CD4-positive, CD25-positive, alpha-beta regulatory T cell (primary cell): ENCODE measurements around the gene DNAI1. TPM values are rescaled to one million over a fixed set of nuclear protein-coding genes. Genes with fewer than 3 reads are reported as not detected.

ENCODE experiments used
- ATAC-seq, 2 donors: fragments of 150-1000 bp; cut with Tn5 transposase; one replicate each; pipeline ENCODE4 v1.10.0; 2021; ENCODE audit warnings: low read depth in 2 of 2, moderate number of reproducible peaks in 2 of 2, moderate library complexity in 1 of 2
- DNase-seq, 3 donors: peaks; one replicate each; pipeline versions ENCODE4 v3.0.0 to v3.0.0-alpha.2; 2012 to 2022; ENCODE audit warnings: mixed read lengths in 1 of 3
- H3K27ac ChIP-seq: one replicate; pipeline ENCODE4 v1.7.0; 2013; ENCODE audit warnings: mild to moderate bottlenecking, low read length; ENCODE audit not compliant: insufficient read depth, poor library complexity, severe bottlenecking
- H3K27me3 ChIP-seq: one replicate; pipeline ENCODE4 v1.7.0; 2013; ENCODE audit warnings: low read length; ENCODE audit not compliant: control insufficient read depth, insufficient read depth
- H3K36me3 ChIP-seq: one replicate; pipeline ENCODE4 v1.7.0; 2013; ENCODE audit warnings: mild to moderate bottlenecking, low read length, moderate library complexity; ENCODE audit not compliant: control insufficient read depth, insufficient read depth
- H3K4me1 ChIP-seq: 2 replicates; pipeline ENCODE4 v1.7.0; 2013; ENCODE audit warnings: mild to moderate bottlenecking, low read length; ENCODE audit not compliant: insufficient read depth, control insufficient read depth, poor library complexity, severe bottlenecking
- H3K4me3 ChIP-seq: one replicate; pipeline ENCODE4 v1.7.0; 2013; ENCODE audit warnings: low read depth, mild to moderate bottlenecking, low read length, moderate library complexity
- H3K9me3 ChIP-seq, 2 experiments: 1 replicate in 1 of 2; 2 replicates in 1 of 2; pipeline ENCODE4 v1.7.0; 2013; ENCODE audit warnings: low read length in 2 of 2, mild to moderate bottlenecking in 1 of 2, moderate library complexity in 1 of 2; ENCODE audit not compliant: control insufficient read depth in 2 of 2
- H3K27ac Mint-ChIP-seq, 3 donors: one replicate each; pipeline ENCODE4 v1.8.0; 2020 to 2022; ENCODE audit warnings: mild to moderate bottlenecking in 3 of 3, mixed read lengths in 3 of 3, moderate library complexity in 2 of 3
- H3K27me3 Mint-ChIP-seq: one replicate; pipeline ENCODE4 v1.8.0; 2022; ENCODE audit warnings: mild to moderate bottlenecking, mixed read lengths
- H3K36me3 Mint-ChIP-seq: one replicate; pipeline ENCODE4 v1.8.0; 2020; ENCODE audit warnings: mixed read lengths
- H3K4me1 Mint-ChIP-seq, 4 donors: one replicate each; pipeline ENCODE4 v1.8.0; 2020 to 2022; ENCODE audit warnings: mixed read lengths in 4 of 4, mild to moderate bottlenecking in 1 of 4
- H3K4me3 Mint-ChIP-seq, 4 donors: one replicate each; pipeline ENCODE4 v1.8.0; 2020 to 2022; ENCODE audit warnings: mild to moderate bottlenecking in 4 of 4, mixed read lengths in 4 of 4, moderate library complexity in 3 of 4
- H3K9me3 Mint-ChIP-seq, 7 donors: one replicate each; pipeline ENCODE4 v1.8.0; 2020 to 2022; ENCODE audit warnings: mixed read lengths in 7 of 7, mild to moderate bottlenecking in 3 of 7, moderate library complexity in 2 of 7
- polyA plus RNA-seq, 4 donors: library from polyadenylated mRNA; unstranded; fragments of 300-500 nt; fragmentation: Illumina TruSeq; gene quantifications; one replicate each; pipeline ENCODE4 v1.2.3, GENCODE V29; 2021
- total RNA-seq: library from RNA; stranded (reverse); gene quantifications from one replicate; pipeline ENCODE4 v1.2.3, GENCODE V29; 2022

Gene DNAI1
- total and polyA plus RNA-seq, 5 donors from 2014 or later: not detected

- Histone ChIP-seq H3K27ac (no peak overlapping the region), H3K36me3 (no peaks in the 10 kb centered on the region), H3K4me1 (no peaks in the 10 kb centered on the region), H3K4me3 (no peak overlapping the region), H3K27me3 (peaks cover 2% of the 10 kb centered on the region), H3K9me3 (no peaks in the 10 kb centered on the region)
- no peak for DNase-seq
- Mint-ChIP-seq H3K9me3 (no peaks in the 10 kb centered on the region), H3K27ac (no peak overlapping the region), H3K36me3 (no peaks in the 10 kb centered on the region), H3K4me3 (no peak overlapping the region), H3K27me3 (peaks cover 9% of the 10 kb centered on the region), H3K4me1 (peaks cover 0 to 2% (median 0%) of the 10 kb centered on the region in 4 donors)
- ATAC-seq: no peak
These were observed 43.4 kb downstream of the DNAI1 start for GRCh38 chr9:34501889-34502425.

GRCh38 chr9:34502471-34502870 is 43.9 kb downstream of the DNAI1 start:
- Histone ChIP-seq H3K4me1 (no peaks in the 10 kb centered on the region), H3K27ac (no peak overlapping the region), H3K4me3 (no peak overlapping the region), H3K27me3 (peaks cover 2% of the 10 kb centered on the region), H3K36me3 (no peaks in the 10 kb centered on the region), H3K9me3 (no peaks in the 10 kb centered on the region)
- Mint-ChIP-seq H3K27me3 (peaks cover 8% of the 10 kb centered on the region), H3K36me3 (no peaks in the 10 kb centered on the region), H3K9me3 (no peaks in the 10 kb centered on the region), H3K27ac (no peak overlapping the region), H3K4me3 (no peak overlapping the region), H3K4me1 (peaks cover 0 to 2% (median 0%) of the 10 kb centered on the region in 4 donors)
- ATAC-seq: no peak
- DNase-seq: no peak

- Histone ChIP-seq H3K4me1 (no peaks in the 10 kb centered on the region), H3K27me3 (peaks cover 2% of the 10 kb centered on the region), H3K4me3 (no peak overlapping the region), H3K27ac (no peak overlapping the region), H3K36me3 (no peaks in the 10 kb centered on the region), H3K9me3 (no peaks in the 10 kb centered on the region)
- ATAC-seq (no peak), DNase-seq (no peak)
- Mint-ChIP-seq H3K4me1 (peaks cover 0 to 2% (median 0%) of the 10 kb centered on the region in 4 donors), H3K4me3 (no peak overlapping the region), H3K36me3 (no peaks in the 10 kb centered on the region), H3K9me3 (no peaks in the 10 kb centered on the region), H3K27ac (no peak overlapping the region), H3K27me3 (peaks cover 8% of the 10 kb centered on the region)
These were observed 44.3 kb downstream of the DNAI1 start for GRCh38 chr9:34502891-34503290.

GRCh38 chr9:34503406-34503805 is 44.8 kb downstream of the DNAI1 start:
- Histone ChIP-seq H3K27me3 (peaks cover 2% of the 10 kb centered on the region), H3K9me3 (no peaks in the 10 kb centered on the region), H3K4me3 (no peak overlapping the region), H3K4me1 (no peaks in the 10 kb centered on the region), H3K27ac (no peak overlapping the region), H3K36me3 (no peaks in the 10 kb centered on the region)
- DNase-seq: no peak
- no peak for ATAC-seq
- no peaks in the 10 kb centered on the region for H3K36me3 Mint-ChIP-seq
- no peak overlapping the region for H3K4me3 Mint-ChIP-seq
- peaks cover 0 to 2% (median 0%) of the 10 kb centered on the region in 4 donors for H3K4me1 Mint-ChIP-seq
- H3K27ac Mint-ChIP-seq: no peak overlapping the region
- peaks cover 8% of the 10 kb centered on the region for H3K27me3 Mint-ChIP-seq
- no peaks in the 10 kb centered on the region for H3K9me3 Mint-ChIP-seq

GRCh38 chr9:34505370-34506120 is 46.9 kb downstream of the DNAI1 start:
- ATAC-seq (no peak), DNase-seq (no peak)
- H3K9me3 Mint-ChIP-seq: no peaks in the 10 kb centered on the region
- H3K4me3 Mint-ChIP-seq: no peak overlapping the region
- no peaks in the 10 kb centered on the region for H3K9me3 ChIP-seq
- peaks cover 5% of the 10 kb centered on the region for H3K27me3 Mint-ChIP-seq
- H3K4me3 ChIP-seq: no peak overlapping the region
- H3K27ac Mint-ChIP-seq: no peak overlapping the region
- H3K36me3 ChIP-seq: no peaks in the 10 kb centered on the region
- H3K4me1 ChIP-seq: no peaks in the 10 kb centered on the region
- no peaks in the 10 kb centered on the region for H3K27me3 ChIP-seq
- H3K27ac ChIP-seq: no peak overlapping the region
- H3K36me3 Mint-ChIP-seq: no peaks in the 10 kb centered on the region
- H3K4me1 Mint-ChIP-seq: peaks cover 0 to 1% (median 0%) of the 10 kb centered on the region in 4 donors

GRCh38 chr9:34506623-34507022 is 48.0 kb downstream of the DNAI1 start:
- no peaks in the 10 kb centered on the region for H3K4me1 ChIP-seq
- Mint-ChIP-seq H3K4me1 (peaks cover 0 to under 1% (median 0%) of the 10 kb centered on the region in 4 donors), H3K27me3 (no peaks in the 10 kb centered on the region), H3K36me3 (no peaks in the 10 kb centered on the region), H3K9me3 (no peaks in the 10 kb centered on the region), H3K27ac (no peak overlapping the region), H3K4me3 (no peak overlapping the region)
- H3K4me3 ChIP-seq: no peak overlapping the region
- no peak overlapping the region for H3K27ac ChIP-seq
- no peaks in the 10 kb centered on the region for H3K27me3 ChIP-seq
- DNase-seq (no peak), ATAC-seq (no peak)
- H3K36me3 ChIP-seq: no peaks in the 10 kb centered on the region
- no peaks in the 10 kb centered on the region for H3K9me3 ChIP-seq

GRCh38 chr9:34507556-34507955 is 49.0 kb downstream of the DNAI1 start:
- Histone ChIP-seq H3K4me1 (no peaks in the 10 kb centered on the region), H3K27ac (no peak overlapping the region), H3K27me3 (no peaks in the 10 kb centered on the region), H3K4me3 (no peak overlapping the region), H3K9me3 (no peaks in the 10 kb centered on the region), H3K36me3 (no peaks in the 10 kb centered on the region)
- ATAC-seq: no peak
- H3K27ac Mint-ChIP-seq: no peak overlapping the region
- no peak overlapping the region for H3K4me3 Mint-ChIP-seq
- DNase-seq: no peak
- H3K9me3 Mint-ChIP-seq: no peaks in the 10 kb centered on the region
- no peaks in the 10 kb centered on the region for H3K36me3 Mint-ChIP-seq
- H3K4me1 Mint-ChIP-seq: peaks cover 0 to 2% (median 0%) of the 10 kb centered on the region in 4 donors
- H3K27me3 Mint-ChIP-seq: no peaks in the 10 kb centered on the region

- Mint-ChIP-seq H3K27ac (no peak overlapping the region), H3K36me3 (no peaks in the 10 kb centered on the region), H3K27me3 (no peaks in the 10 kb centered on the region), H3K4me1 (peaks cover 0 to 2% (median 0%) of the 10 kb centered on the region in 4 donors), H3K4me3 (no peak overlapping the region), H3K9me3 (no peaks in the 10 kb centered on the region)
- Histone ChIP-seq H3K9me3 (no peaks in the 10 kb centered on the region), H3K27ac (no peak overlapping the region), H3K4me3 (no peak overlapping the region), H3K27me3 (no peaks in the 10 kb centered on the region), H3K36me3 (no peaks in the 10 kb centered on the region), H3K4me1 (no peaks in the 10 kb centered on the region)
- ATAC-seq (no peak), DNase-seq (no peak)
These were observed 49.4 kb downstream of the DNAI1 start for GRCh38 chr9:34507966-34508365.
